ENCODE data around the gene CAMSAP1.

CAMSAP1 gene

DNA sequence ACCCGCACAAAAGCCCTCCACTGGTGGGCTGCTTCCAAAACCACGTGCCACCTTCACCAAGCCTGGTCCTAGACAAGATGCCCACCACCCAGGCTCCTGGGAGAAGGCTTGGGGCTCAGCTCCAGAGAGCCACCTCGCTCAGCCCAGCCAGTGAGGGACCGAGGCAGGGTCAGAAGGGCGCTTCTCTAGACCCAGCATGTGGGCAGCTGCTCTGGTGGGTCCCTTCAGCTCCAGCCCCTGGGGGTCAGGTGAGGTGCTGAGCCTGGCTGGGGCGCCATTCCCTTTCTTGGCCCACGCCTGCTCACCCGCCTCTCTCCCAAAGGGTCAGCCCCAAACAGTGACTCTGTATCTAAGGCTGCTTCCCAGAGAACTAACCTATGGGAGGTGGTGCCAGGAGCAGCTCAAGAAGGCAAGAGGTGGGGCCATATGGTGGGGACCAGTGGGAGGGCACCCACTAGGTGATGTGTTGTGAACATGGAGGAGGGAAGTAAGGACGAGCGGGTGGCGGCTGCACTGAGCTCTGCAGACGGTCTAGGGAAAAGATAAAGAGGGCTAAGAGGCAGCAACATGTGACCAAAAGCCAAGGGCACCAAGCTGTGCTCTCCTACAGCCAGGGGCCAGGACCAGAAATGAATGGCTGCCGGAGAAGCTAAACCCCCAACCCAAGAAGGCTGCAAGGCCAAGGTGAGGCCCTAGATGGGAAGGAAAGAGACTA, 79.3 kb downstream of the CAMSAP1 start:
- no peak for DNase-seq

DNA sequence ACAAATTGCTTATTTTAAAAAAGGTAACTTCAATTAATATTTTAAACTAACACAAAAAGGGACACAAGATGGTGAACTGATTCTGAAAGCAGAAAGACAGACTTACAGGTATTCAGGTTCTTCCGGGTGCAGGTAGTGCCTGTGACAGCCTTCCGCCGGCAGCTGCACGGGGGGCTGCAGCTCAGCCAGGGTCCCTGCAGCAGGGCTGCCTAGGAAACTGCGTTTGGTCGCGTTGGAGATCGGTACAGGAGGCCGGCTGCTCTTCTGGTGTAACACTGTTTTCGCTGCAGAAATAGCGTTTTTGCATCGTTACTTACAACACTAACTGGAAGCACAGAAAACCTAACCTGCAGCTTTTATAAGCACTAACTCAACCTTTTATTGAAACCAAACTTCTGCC, 80.0 kb downstream of the CAMSAP1 start:
- no peak for DNase-seq

DNA sequence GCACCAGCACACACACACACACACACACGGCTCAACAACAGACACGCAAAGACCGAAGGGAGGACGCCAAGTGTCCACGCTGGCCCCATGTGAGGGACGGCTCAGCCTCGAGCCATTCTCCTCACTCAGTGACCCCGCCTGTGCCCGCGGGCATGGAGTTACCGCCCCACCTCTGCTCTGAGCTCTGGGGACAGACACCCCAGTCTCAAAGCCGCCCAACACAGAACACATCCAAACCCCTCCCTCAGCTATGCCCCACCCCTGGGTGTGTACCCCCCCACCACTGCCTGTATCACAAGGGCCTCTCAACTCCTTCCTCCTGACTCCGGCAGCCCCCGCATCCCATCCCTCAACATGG, 81.2 kb downstream of the CAMSAP1 start:
- no peak for DNase-seq

DNA sequence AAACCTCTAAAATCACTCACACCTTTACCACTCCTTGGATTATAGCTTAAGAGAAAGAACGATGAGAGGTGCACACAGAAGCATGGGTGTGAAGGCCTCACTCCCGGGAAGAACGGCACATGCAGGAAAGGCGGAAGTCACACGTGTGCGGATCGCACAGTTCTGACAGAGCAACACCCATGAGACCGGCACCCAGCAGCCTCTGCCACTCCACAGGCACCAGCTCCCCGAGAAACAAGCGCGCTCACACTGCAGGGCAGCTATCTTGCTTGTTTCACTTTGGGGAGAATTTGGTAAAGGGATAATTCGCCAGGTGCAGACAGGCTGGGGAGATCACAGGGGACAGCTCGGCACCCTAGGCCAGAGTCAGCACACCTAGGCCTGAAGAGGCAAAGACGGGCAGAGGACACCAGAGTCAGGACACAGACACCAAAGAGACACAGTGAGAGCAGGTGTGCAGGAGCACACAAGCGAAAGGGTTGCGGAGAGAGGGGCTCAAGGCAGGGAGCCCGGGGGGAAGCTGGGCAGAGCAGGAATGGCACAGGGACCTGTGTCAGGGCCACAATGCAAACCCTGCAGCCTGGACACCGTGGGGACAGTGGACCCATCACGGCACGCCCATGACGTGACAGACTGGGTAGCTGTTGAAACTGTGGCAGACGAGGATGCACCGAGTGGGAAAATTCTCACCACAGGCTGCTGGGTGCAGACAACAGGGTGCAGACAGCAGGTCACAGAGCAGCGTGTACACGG, 81.7 kb downstream of the CAMSAP1 start:
- DNase-seq: no peak

DNA sequence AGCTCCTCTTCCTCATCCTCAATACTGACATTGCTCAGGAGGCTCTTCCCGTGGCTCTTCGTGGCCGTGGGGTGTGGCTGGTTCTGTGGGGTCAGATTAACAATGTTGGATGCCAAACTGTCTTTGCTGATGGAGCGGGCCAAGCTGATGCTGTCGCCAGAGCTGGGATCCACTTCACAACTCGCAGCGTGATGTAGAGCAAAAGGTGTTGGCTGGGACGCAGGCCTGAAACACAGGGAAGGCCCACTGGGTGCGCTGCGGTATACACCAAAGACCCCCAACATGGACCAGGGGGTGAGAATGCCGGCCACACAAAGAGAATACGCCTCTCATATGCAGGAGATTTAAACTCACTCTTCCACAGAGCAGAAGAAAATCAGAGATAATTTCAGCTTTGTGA, 84.3 kb downstream of the CAMSAP1 start:
- DNase-seq: no peak

DNA sequence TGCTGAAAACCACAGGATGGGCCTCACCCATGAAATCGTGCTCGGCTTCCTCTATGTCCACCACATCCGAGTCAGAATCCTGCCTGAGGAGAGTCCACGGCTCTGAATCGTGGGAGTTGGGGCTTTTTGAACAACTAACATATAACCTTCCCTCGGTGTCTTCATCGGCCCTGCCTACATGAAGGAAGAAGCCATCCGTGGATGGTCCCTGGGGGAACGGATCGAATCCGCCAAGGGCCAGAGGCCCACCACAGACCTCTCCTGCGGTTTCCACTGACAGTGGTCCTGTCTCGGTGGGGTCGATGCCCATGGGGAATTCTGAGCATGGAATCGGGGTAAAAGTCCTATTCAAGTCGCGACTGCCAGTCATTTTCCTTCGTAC, 85.0 kb downstream of the CAMSAP1 start:
- no peak for DNase-seq

DNA sequence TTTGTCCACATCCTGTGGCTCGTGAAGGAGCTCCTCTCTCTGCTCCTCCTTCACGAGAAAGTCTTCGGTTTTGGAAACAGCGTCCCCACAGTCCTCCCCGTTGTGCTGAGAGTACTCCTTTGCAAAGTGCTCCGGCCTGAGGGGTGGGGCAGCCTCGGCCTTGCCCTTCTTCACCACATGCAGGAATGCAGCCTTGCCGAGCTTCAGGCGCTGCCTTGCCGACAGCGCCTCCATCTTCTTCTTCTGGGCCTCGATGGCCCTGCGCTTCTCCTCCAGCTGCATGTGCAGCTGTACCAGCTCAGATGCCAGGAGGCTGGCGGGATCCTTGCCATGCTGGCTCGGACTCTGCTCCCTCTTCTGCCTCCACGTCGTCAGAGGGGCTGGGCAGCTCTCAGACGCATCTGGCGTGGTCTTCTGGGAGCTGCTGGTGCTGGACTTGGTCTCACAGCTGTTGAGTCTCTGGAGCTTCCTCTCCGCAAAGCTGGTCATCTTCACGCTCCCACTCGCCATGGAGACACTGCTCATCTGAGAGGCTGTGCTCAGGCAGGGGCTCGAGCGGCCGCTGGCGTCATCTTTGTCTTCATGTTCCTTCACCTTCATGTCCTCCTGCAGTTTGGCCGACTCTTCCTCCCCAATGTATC, 85.5 kb downstream of the CAMSAP1 start:
- DNase-seq: no peak

DNA sequence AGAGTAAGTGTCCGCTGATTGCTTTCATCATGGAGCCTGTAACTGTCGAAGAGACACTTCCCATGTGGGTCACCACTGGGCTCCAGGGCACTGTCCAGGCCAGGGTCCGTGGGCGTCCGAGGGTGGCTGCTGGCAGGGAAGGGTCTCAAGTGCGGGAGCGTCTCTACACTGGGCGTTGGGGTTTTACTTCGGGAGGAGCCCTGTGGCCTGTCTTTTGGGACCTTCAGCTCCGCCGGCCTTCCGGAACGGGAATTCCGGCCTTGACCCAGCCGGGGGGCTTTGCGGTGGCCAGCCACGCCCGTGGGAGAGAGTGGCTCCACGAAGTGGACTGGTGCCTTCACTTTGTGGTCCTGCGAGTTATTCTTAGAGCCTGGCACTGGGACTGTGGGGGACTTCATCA, 86.2 kb downstream of the CAMSAP1 start:
- DNase-seq: no peak

DNA sequence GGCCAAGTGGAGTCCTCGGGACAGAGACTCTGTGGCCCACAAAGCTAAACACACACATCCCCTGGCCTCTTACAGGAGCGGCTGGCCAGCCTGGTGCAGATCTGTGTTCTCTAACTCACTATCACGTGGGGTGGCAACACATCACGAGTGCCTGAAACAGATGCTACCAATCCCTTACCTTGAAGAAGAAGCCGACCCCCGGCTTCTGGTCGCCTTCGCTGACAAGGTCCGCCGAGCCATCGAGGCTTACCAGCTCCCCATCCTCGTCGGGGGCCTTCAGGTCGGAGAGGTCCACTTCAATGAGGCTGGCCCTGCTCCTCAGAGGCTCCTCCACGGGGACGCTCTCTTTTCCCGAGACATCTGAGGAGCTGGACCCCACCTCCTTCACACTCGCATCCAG, 86.7 kb downstream of the CAMSAP1 start:
- DNase-seq: no peak

DNA sequence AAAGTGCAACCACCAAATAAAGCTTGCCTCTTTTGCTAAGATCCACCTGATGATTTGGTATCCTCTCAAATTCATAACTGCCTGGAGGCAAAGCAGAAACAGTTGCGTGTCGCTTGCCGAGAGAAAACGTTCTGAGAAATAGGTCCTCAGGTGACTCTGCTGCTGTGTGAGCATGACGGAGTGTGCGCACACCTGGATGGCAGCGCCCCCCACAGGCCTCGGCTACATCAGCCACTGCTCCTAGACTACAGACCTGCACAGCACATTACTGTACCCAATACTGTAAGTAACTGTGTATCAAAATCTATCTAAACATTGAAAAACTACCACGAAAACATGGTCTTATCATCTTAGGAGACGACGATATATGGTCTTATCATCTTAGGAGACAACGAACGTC, 87.4 kb downstream of the CAMSAP1 start:
- DNase-seq: no peak

DNA sequence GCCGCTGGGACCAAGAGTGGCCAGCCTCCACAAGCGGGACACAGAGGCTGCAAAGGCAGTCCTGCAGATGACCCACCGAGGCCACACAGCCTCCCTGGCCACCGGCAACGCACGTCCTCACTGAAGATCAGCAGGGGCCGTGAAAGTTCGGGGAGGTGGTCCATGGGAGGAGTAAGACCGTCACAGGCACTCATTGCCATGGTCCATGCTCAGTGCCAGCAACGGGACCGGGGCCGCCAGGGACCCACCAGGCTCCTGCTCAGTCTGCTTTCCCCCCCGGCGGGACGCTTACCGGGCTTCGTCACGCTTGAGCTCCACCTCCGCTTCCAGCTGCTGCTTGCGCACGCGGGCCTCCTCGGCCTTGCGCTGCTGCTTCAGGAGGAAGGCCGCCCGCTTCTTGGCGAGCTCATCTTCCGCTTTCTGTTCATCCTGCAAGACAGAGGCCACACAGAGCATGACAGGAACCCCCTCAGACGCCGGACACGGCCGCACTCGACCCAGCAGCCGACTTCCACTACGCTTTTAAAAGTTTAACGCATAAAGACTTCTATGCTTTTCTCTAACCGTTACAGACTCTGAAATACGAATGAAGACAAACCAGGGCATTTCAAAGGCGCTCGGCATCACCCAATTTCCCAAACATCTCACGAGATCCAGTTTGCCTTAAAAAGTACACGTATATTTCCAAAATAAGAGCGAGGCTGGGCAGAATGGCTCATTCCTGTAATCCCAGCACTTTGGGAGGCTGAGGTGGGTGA, 88.4 kb downstream of the CAMSAP1 start:
- DNase-seq: no peak

DNA sequence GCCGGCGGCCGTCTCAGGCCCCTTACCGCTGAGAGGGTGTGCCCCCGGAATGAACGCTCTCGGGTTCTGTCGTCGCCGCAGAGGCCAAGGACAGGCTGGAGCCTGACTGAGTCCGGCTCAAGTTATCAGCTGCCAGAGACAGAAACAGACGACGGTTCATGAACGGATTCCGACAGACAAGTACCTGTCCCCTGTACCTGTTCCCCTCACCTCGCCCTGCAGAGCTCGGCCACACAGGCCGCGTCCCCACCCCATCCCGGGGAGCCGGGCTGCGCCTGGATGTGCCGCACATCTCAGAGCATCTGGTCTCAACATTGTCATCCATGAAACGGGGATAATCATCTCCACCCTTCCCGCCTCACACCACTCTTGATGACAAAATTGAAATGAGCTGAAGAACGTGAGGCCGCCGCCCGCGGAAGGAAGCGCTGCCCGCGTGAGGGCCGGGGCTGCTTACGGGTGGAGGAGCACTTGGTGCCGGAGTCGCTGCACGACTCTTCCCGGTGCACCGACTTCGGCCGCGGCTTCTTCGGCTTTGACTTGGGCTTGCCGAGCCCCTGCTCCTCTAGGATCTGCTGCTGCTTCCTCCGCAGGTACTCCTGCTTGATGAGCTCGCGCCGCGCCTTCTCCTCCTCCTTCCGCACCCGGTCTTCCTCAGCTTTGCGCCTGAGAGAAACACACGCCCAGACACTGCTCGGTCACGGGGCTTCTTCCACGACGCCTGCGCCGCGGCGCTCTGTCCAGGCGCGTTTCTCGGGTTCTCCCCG, 89.2 kb downstream of the CAMSAP1 start:
- no peak for DNase-seq

DNA sequence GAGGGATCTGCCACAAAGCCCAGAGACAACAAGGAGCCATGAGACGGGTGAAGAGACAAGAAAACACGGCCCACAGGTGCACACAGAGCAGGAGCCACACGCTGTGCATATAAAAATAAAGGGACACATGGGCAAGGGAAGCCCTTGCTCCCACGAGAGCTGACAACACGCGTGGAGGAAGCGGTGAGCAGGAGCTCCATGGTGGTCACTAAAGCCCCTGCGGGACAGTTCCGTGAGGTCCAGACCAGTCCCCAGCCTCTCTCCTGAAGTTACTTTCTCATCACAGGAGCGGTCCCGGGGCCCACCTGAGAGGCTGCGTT, 90.7 kb downstream of the CAMSAP1 start:
- no peak for DNase-seq

DNA sequence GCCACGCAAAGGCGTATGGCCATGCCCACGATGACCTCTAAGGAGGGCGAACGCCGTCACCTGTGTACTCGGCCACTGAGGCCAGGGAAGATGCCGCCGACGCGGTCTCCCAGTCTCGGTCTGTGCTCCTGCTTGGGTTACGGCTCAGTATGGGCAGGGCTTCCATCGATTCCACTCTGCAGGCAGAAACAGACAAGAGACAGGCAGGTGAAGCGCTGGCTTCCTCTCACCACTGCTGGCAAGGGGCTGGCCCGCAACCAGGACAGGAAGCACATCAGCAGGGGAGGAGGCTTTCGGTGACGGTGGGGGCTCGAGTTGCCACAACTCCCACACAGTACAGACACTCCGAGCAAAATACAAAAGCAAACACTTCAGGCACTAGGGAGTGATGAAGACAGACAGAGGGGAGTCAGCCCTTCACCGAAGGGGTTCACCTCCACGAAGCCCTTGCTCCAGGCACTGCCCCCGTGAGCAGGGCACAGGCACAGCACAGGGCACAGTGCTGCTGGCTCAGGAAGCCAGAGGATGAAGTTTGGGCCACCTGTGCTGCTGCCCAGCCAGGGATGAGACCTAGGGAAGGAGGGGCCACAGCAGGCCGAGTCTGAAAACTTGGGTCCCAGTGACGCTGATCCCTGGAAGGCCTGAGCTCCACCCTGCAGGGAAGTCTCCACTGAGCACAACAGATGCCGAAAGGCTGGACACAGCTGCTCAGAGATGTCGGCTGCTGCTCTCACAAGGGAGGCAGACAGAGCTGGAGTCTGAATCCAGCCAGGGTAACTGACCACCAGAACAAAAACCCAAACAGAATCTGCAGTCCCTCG, 91.3 kb downstream of the CAMSAP1 start:
- no peak for DNase-seq

DNA sequence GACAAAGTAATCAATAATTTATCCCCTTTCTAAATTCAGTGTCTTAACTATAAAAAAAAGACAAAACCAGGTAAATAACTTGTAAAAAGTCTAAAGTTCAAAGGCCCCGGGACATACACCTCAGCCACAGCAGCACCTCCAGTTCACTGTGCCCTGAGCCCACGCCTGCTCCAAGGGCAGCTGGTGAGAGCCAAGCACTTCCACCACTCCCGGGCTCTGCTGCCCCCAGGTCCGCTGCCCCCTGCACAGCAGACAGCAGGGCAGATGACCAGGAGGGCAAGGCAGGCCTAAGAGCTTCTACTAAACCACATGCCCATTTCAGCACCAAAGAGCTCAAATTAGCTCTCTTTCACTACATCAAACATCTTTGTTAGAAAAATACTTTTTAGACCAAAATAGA, 91.9 kb downstream of the CAMSAP1 start:
- no peak for DNase-seq

DNA sequence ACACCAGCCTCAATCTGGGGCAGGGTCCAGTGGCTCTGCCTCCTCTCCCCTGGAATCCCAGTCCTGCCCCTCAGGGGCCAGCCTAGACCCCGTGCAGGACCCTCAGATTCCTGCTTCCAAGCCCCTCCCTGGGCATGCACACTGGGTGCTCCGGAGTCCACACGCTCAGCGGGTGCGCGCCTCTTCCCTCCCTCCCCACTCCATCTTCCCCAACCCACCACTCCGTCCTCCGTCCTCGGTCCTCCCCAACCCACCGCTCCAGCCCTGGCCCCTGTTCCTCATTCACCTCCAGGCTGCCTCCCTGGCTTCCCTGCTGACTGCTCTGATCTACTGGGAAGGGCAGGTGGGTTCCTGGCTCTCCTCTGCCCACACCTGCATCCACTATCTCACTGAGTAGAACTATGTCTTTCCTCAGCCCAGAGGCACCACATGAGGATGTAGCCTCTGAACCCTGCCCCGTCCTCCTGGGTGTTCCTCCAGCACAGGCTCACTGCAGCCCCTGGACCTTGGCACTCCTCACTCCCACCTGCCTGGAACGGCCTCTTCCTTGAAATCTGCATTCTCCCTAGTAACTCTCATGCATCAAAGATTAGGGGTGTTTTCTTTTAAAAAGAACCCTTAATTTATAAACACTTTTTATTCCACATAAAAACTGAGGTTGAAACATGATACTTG, 92.8 kb downstream of the CAMSAP1 start:
- DNase-seq: no peak

DNA sequence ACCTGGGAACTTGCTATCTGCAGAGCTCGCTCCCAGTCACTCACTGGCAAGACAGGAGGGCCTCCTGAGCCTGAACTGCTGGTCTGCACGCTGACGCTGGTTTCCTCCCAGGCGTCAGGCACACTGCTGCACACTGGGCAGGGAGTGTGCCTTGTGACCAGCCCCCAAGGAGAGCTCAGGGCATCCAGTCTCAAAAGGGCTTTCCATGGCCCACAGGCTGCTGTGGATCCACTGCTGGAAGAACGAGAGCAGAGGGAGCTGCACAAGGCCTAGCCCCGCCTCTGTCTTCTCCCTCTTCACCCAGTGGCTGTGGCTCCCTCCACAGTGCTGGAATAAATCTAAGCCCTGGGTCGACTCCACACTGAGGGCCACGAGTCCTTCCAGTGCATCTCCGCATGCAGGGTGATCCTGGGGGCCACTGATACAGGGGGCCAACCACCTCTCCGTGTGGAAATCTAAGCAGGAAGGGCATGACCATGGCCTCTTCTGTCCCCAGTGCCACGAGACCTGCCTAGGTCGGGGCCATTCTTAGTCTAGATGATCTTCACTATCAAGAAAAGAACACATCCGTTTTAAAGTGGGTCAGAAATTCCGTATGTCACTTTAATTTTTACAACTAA, 93.6 kb downstream of the CAMSAP1 start:
- DNase-seq: no peak

DNA sequence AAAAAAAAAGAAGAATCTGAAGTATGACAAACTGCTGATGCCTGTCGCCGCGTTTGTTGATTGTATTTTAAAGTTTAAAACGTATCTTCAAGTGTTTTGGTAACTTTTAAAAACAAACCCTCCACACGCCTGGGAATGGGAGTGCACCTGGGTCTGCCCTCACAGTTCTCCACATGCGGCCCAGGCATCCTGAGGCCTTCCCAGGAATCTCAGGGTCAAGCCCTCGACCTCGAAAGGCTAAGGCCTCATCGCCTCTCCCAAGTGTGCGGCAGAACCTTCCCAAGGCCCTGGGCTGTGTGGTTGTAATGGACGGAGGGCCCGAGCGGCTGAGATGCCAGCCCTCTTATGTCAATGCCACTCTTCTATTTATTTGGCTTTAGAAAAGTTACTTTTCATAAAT, 94.4 kb downstream of the CAMSAP1 start:
- no peak for DNase-seq

DNA sequence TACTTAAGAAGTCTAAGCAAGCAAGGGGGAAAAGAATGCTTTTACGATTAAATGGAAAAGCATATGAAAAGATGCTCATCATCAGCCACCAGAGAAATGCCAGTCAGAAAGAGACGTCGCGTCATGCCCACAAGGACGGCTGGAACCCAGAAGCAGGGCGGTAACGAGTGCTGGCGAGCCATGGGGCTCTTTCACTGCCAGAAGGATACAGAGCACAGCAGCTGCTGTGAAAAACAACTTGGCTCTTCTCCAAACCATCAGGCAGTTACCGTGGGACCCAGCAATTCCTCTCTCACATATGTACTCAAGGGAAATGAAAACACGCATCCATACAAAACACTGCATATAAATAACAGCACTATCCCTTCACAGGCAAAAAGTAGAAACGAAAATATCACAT, 95.5 kb downstream of the CAMSAP1 start:
- DNase-seq: no peak

DNA sequence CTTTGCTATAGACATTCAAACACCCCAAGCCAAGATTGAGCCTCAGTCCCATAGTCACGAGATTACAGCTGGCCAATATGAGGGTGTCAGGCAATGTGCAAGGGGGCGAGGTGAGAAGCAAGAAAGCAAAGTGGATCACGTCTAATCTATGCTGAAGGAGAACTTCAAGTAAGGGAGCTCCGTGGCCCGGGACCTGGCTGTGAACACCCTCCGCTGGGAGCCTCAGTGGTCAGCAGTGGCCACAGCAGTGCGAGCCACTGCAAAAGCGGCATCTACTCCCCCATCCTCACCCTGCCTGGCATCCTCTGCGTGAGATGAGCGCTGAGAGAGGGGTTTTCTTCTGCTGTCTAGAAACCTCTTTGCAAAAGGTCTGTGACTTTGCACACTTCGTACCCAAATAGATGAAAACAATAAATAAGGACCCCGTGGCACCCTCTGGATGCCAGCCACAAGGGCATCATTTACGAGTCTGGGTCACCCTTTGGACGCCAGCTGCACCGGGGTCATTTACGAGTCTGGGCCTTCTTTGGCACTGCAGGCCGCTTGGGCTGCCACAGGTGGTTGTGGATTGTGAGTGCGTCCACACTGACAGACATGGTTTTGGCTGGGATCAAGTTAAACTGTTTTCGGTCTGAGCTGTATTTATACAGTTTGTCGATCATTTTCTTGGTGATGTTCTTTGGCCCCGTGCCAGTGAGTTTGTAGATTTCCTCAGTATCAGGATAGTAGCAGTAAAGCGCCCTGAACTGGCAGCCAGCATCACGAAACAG, 96.4 kb downstream of the CAMSAP1 start:
- no peak for DNase-seq
